Muscle of back (tissue), 11 donors: ENCODE measurements around the gene TYW5. TPM values are rescaled to one million over a fixed set of nuclear protein-coding genes. Genes with fewer than 3 reads are reported as not detected.
"Not testable (repeated sequence)": the region's sequence is repeated elsewhere in the genome, so short reads cannot be mapped to it uniquely, and the experiment has no call there.

Experiments used
- DNase-seq, 3 donors: peaks; one replicate each; pipeline versions ENCODE4 v3.0.0 to v3.0.0-alpha.2; 2013
- polyA plus RNA-seq, 10 donors: library from polyadenylated mRNA; unstranded; fragments of 120-200 nt; gene quantifications; one replicate each; pipeline ENCODE4 v1.2.1, GENCODE V29; 2013; ENCODE audit not compliant: insufficient read length in 10 of 10

TYW5 gene
- polyA plus RNA-seq, 10 donors = 5.6 to 10.9 (median 7.9) TPM

- DNase-seq = no peak
Measured at GRCh38 chr2:199922856-199923255, 32.4 kb downstream of the TYW5 start.

GRCh38 chr2:199916980-199917379 is 38.3 kb downstream of the TYW5 start:
- DNase-seq = no peak

GRCh38 chr2:199914372-199914958 is 40.8 kb downstream of the TYW5 start:
- no peak for DNase-seq

- DNase-seq = not testable (repeated sequence)
Measured at GRCh38 chr2:199912553-199913114, 42.7 kb downstream of the TYW5 start.

- DNase-seq = no peak
Measured at GRCh38 chr2:199911877-199912161, 43.5 kb downstream of the TYW5 start.

GRCh38 chr2:199911052-199911876 is 44.0 kb downstream of the TYW5 start, which contains the start of gene C2orf69:
Gene C2orf69 (plus strand): TSS chr2:199911293. CDS start chr2:199911439, 146 bp downstream.
- peak; percentile 98 to 99 (median 99) for DNase-seq

GRCh38 chr2:199910338-199911051 is 44.8 kb downstream of the TYW5 start:
- no peak for DNase-seq

GRCh38 chr2:199907008-199907714 is 48.1 kb downstream of the TYW5 start:
- no peak for DNase-seq

DNA sequence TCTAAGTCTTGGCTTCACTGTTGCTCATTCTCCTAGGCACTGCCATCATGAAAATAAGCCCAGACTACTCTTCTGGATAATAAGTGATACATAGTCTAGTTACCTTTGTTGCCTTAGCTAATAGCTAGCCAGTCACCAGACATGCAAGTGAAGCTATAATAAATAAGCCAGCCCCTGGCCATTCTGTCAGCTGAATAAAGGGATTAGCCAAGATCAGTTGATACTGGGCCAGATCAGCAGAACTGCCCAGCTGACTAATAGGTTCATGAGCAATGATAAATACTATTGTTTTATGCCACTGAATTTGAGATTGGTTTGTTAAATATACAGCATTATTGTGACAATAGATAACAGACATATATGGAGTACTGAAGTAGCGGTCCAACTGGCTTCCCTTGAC is 52.2 kb downstream of the TYW5 start:
- no peak for DNase-seq

DNA sequence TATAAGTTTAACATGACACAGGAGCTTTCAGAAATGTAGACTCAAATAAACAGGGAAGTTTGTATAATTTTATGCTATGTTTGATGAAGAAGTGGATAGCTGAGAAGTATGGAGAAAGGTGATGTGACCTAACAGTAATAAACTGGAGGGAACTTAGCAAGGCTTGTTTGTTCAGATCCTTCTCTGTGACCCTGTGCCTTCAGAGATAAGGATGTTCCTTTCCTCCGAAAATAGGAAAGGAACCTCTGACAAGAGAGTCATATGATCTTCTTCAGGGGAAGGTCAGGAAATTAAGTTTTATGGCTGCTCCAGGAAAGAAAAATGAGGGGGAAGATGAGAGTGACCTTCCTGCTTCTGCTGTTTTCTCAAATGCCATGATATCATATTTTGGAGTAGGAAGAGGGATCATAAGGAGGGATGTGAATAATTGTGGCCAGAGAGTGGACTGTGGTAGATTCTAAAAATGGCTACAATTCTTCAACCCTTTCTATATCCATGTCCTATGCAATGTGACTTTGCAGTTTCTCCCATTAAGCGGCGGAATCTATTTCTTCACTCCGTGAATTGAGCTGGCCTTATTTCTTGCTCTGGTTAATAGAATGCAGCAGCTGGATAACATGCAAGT is 52.7 kb downstream of the TYW5 start:
- DNase-seq = no peak

DNA sequence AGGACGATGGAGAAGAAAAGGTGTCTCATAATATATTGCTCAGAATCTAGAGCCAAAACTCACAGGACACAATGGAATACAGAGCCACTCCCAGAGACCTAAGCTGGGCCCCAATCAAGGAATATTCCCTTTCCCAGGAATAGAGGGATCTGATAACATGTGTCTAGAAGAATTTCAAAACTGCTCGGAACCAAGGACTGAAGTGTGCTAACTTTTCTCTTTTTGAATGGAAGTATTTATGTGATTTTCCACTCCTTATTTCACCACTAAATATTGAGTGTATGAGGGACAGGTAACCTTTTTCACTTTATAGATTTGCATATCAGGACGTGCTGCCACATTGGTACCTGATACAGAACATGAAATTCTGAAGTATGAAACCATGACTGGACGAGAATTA is 53.3 kb downstream of the TYW5 start:
- no peak for DNase-seq

DNA sequence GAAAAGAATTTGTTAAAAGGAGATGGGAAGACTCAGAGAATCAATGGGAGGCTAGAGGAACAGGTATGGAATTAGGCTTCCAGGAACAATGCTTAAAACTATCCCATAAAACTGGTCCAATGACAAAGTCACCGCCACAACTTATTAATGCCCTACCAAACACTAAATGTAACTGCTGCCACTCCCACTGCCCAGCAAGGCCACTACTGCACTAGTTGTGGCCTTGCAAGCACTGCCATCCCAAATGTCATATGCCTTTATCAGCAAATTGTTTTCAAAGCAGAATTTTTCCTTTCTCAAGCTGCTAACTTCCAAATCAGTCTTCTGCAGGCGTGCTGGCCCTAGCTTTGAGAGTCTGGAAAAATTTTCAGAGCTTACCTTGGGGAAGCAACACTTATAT is 58.7 kb downstream of the TYW5 start:
- no peak for DNase-seq

DNA sequence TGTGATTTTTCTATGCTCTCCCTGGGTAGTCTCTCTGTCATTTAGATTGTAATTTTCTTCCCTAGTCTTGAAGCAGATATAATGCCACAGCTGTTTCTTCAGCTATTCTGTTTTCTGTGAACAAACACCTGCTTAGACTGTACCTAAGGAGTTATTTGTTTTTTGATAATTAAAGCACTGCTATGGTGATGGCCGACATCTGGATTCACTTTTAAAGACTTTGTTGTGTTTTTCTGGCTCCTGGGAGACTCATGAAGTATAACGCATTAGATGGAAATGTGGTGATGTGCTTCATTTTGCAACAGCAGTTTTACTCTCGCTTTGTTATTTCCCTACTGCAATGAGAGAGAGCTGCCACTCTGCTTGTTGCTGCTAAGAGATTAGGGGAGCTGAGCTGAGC is 59.9 kb downstream of the TYW5 start:
- peak in 1 of 3 donors; percentile 39 for DNase-seq

DNA sequence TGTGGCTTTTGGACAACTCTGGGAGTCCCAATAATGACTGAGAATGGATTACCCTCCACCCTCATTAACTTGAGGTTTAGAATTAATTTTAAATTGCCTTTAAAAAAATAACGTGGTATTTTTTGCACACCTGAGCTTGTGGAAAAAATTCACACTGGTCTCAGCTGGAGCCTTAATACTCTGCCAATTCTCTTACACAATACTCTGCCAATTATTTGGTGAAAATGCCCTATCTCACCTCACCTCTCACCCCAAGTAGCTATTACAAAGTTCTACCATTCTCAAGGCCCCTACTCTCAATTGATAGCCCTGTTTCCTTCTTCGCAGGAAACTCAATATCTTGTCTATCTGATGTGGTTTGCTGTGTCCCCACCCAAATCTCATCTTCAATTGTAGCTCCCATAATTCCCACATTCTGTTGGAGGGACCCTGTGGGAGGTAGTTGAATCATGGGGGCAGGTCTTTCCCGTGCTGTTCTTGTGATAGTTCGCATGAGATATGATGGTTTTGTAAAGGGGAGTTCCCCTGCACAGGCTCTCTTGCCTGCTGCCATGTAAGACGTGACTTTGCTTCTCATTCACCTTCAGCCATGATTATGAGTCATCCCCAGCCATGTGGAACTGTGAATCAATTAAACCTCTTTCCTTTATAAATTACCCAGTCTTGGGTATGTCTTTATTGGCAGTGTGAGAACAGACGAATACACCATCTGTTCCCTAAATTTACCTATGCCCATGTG is 71.6 kb downstream of the TYW5 start:
- no peak for DNase-seq

DNA sequence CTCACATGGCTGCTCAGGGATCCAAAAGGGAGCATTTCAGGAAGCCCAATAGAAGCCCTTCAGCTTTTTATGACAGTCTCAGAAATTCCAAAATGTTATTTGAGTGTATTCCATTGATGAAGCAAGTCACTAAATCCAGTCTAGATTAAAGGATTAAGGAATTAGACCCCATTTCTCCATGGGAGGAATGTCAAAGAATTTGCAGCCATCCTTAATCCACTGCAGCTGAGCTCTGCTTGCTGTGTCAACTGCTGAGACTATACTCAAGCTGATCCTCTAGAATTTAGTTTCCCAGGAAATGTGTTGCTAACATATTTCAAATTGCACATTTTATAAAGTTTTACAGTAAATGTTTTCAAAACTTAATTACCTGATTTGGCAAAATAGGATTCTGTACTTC is 72.6 kb downstream of the TYW5 start:
- no peak for DNase-seq

Other genes starting within 250 kb of the TYW5 start
- 1 to 10 TPM; 1.4 to 3.0 (median 2.2) TPM for gene FTCDNL1, start 104.3 kb downstream of the TYW5 start, polyA plus RNA-seq
- gene C2orf69, start 44.2 kb downstream of the TYW5 start, polyA plus RNA-seq = 10 to 100 TPM in 7 of 10 donors, 1 to 10 TPM in 3; 8.7 to 12.5 (median 10.4) TPM
- gene MAIP1, start 91 bp upstream of the TYW5 start, polyA plus RNA-seq = 10 to 100 TPM; 13.6 to 24.6 (median 17.6) TPM